ENCODE results near the gene CCDC59. TPM values are rescaled to one million over a fixed set of nuclear protein-coding genes. Genes with fewer than 3 reads are reported as not detected.

CCDC59 gene
- total RNA-seq, 3 donors from 2014 or later, result 53.7 to 95.9 (median 64.5) TPM

DNA sequence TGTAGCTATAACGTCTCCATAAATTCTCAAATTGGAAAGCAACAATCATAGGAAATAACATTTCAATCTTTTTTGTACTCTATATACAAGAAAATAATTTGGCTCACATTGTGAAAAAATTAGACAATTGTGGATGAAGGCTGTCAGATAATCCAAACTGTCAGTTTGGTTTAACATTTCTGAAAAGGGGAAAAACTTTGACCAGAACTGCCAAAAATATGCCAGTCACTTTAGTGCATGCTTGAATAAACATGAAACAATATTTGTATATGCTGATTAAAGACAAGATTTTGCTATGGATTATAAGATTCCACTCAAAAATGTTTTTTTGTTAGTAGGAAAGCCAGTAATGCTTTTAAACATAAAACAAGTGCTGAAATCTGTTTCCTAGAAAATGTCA is 38.9 kb downstream of the CCDC59 start:
- no peaks in the 10 kb centered on the region for H3K4me1 ChIP-seq
- no peak for DNase-seq (ENCODE audit: low spot score in 2 of 2)
- H3K36me3 ChIP-seq, result no peaks in the 10 kb centered on the region
- H3K27ac ChIP-seq, result no peak overlapping the region
- no peaks in the 10 kb centered on the region for H3K9me3 ChIP-seq
- intact Hi-C loops (cut with DNase I; ENCODE audit: low total_unique reads), result no loop called here
- H3K27me3 ChIP-seq, result no peaks in the 10 kb centered on the region
- no peak overlapping the region for H3K4me3 ChIP-seq
- TF ChIP-seq CTCF (IDR thresholded peaks at IDR 0.05), result no peak
- TF ChIP-seq POLR2A (IDR thresholded peaks at IDR 0.05), result no peak
- TF ChIP-seq POLR2AphosphoS5 (IDR thresholded peaks at IDR 0.05), result no peak

GRCh38 chr12:82314406-82314892 is 43.7 kb downstream of the CCDC59 start:
- Histone ChIP-seq H3K9me3 (peaks cover 0 to 5% of the 10 kb centered on the region in 2 donors), H3K27ac (no peak overlapping the region)

More at GRCh38 chr12:82314406-82314892, 43.7 kb downstream of the CCDC59 start:
- Histone ChIP-seq H3K36me3 (no peaks in the 10 kb centered on the region), H3K27me3 (no peaks in the 10 kb centered on the region), H3K4me1 (no peaks in the 10 kb centered on the region), H3K4me3 (no peak overlapping the region)
- TF ChIP-seq CTCF (IDR thresholded peaks at IDR 0.05) (no peak), POLR2A (IDR thresholded peaks at IDR 0.05) (no peak), POLR2AphosphoS5 (IDR thresholded peaks at IDR 0.05) (no peak)
- DNase-seq (ENCODE audit: low spot score in 2 of 2), result peak in 1 of 2 donors; percentile 52
- intact Hi-C loops (cut with DNase I; ENCODE audit: low total_unique reads), result no loop called here

Other genes with a start within 250 kb of the CCDC59 start
- gene METTL25, start 142 bp upstream of the CCDC59 start, total RNA-seq, result 10 to 100 TPM; 10.4 to 38.9 (median 25.9) TPM

Measured in breast epithelium (tissue), 4 donors.